H1 (cell line): Measurements from ENCODE around the gene NAXD. TPM values are rescaled to one million over a fixed set of nuclear protein-coding genes. Genes with fewer than 3 reads are reported as not detected.

ENCODE experiments used
- CTCF ChIA-PET: fragments of 300-600 bp; sonication (Branson Sonifier 250); formaldehyde crosslinking; loops from one replicate; lab custom pipeline; 2021; ENCODE audit not compliant: partially characterized antibody; lab: Charles Lee
- POLR2A ChIA-PET: fragments of 300-600 bp; sonication (Branson Sonifier 250); formaldehyde crosslinking; loops from one replicate; lab custom pipeline; 2021; ENCODE audit warnings: inconsistent platforms; ENCODE audit not compliant: partially characterized antibody; lab: Charles Lee
- DNase-seq, 2 experiments: peaks; one replicate each; pipeline versions ENCODE4 v3.0.0 to v3.0.0-alpha.2; 2010 to 2022; ENCODE audit warnings: low spot score in 2 of 2, low read depth in 1 of 2, mixed read lengths in 1 of 2
- FAIRE-seq: peaks from 2 replicates; lab custom pipeline; 2011; peaks lifted over from hg19 to GRCh38; lab: Jason Lieb, UNC
- H2AFZ ChIP-seq: 2 replicates; pipeline ENCODE4 v1.8.1; 2012; ENCODE audit warnings: low read length, inconsistent platforms
- H2AK5ac ChIP-seq: 2 replicates; pipeline ENCODE4 v1.6.1; 2013; ENCODE audit warnings: low read depth, low read length
- H2BK120ac ChIP-seq: replicated peaks from 2 replicates; pipeline ENCODE3; 2013; ENCODE audit warnings: low read depth, low read length, inconsistent platforms
- H2BK12ac ChIP-seq: 2 replicates; pipeline ENCODE4 v1.6.1; 2013; ENCODE audit warnings: low read depth, low read length
- H2BK15ac ChIP-seq: 2 replicates; pipeline ENCODE4 v1.6.1; 2013; ENCODE audit warnings: low read length
- H2BK20ac ChIP-seq: 2 replicates; pipeline ENCODE4 v1.6.1; 2013; ENCODE audit warnings: low read length
- H2BK5ac ChIP-seq: 2 replicates; pipeline ENCODE4 v1.6.1; 2013; ENCODE audit warnings: low read depth, low read length
- H3K14ac ChIP-seq: 2 replicates; pipeline ENCODE4 v1.6.1; 2013; ENCODE audit warnings: inconsistent platforms; ENCODE audit not compliant: insufficient read length
- H3K18ac ChIP-seq: 2 replicates; pipeline ENCODE4 v1.6.1; 2013; ENCODE audit warnings: low read length; ENCODE audit errors: extremely low read depth
- H3K23ac ChIP-seq: 2 replicates; pipeline ENCODE4 v1.6.1; 2013; ENCODE audit warnings: inconsistent platforms; ENCODE audit not compliant: insufficient read length
- H3K23me2 ChIP-seq: 2 replicates; pipeline ENCODE4 v1.6.1; 2013; ENCODE audit warnings: low read depth, low read length
- H3K27ac ChIP-seq: 2 replicates; pipeline ENCODE4 v1.6.1; 2011; ENCODE audit warnings: low read depth, low read length, inconsistent platforms
- H3K27me3 ChIP-seq, 4 experiments: replicated peaks in 1 of 4; 1 replicate in 1 of 4; 2 replicates in 3 of 4; pipeline versions ENCODE4 v1.6.1 to v1.8.1; 2011 to 2013; ENCODE audit warnings: low read length in 3 of 4, mild to moderate bottlenecking in 3 of 4, inconsistent platforms in 2 of 4, mixed read lengths in 2 of 4, moderate library complexity in 1 of 4; ENCODE audit not compliant: control insufficient read depth in 3 of 4, insufficient read depth in 3 of 4; ENCODE audit errors: extremely low read depth in 1 of 4
- H3K36me3 ChIP-seq, 4 experiments: 2 replicates each; pipeline versions ENCODE4 v1.6.1 to v1.8.1; 2011 to 2013; ENCODE audit warnings: mild to moderate bottlenecking in 4 of 4, low read length in 3 of 4, moderate library complexity in 2 of 4, control low read depth in 1 of 4, inconsistent platforms in 1 of 4; ENCODE audit not compliant: insufficient read depth in 4 of 4, control insufficient read depth in 2 of 4
- H3K4ac ChIP-seq: replicated peaks from 2 replicates; pipeline ENCODE3; 2013; ENCODE audit warnings: low read length, low read depth, mixed read lengths, inconsistent platforms; ENCODE audit not compliant: insufficient read length
- H3K4me1 ChIP-seq, 4 experiments: replicated peaks in 1 of 4; 1 replicate in 1 of 4; 2 replicates in 3 of 4; pipeline versions ENCODE4 v1.6.1 to v1.8.1; 2011 to 2013; ENCODE audit warnings: low read length in 3 of 4, inconsistent platforms in 2 of 4, mixed read lengths in 1 of 4; ENCODE audit not compliant: insufficient read depth in 4 of 4, control insufficient read depth in 3 of 4
- H3K4me2 ChIP-seq, 2 experiments: 2 replicates each; pipeline versions ENCODE4 v1.6.1 to v1.8.1; 2011 to 2013; ENCODE audit warnings: low read depth in 2 of 2, low read length in 2 of 2, control low read depth in 1 of 2, inconsistent platforms in 1 of 2, mild to moderate bottlenecking in 1 of 2; ENCODE audit not compliant: insufficient read depth in 1 of 2
- H3K4me3 ChIP-seq, 4 experiments: fragments of 200-600, 300-600 bp in 1 of 4; sonication (generic), shearing (Covaris generic), sonication (Bioruptor Twin) in 1 of 4; 2 replicates each; pipeline versions ENCODE4 v1.5.1 to v1.8.1; 2011 to 2016; ENCODE audit warnings: low read length in 4 of 4, low read depth in 3 of 4, control low read depth in 2 of 4, inconsistent platforms in 2 of 4, mild to moderate bottlenecking in 2 of 4, mixed read lengths in 1 of 4, moderate library complexity in 1 of 4; ENCODE audit not compliant: insufficient read depth in 2 of 4; ENCODE audit errors: extremely low read depth in 1 of 4
- H3K56ac ChIP-seq: replicated peaks from 2 replicates; pipeline ENCODE3; 2013; ENCODE audit warnings: low read depth, mild to moderate bottlenecking, mixed read lengths, low read length, inconsistent platforms; ENCODE audit not compliant: insufficient read length
- H3K79me1 ChIP-seq: 2 replicates; pipeline ENCODE4 v1.6.1; 2013; ENCODE audit warnings: low read depth, low read length, control low read depth
- H3K79me2 ChIP-seq, 2 experiments: 2 replicates each; pipeline versions ENCODE4 v1.6.1 to v1.8.1; 2012 to 2013; ENCODE audit warnings: low read length in 2 of 2, mild to moderate bottlenecking in 2 of 2, inconsistent platforms in 1 of 2; ENCODE audit not compliant: insufficient read depth in 2 of 2, control insufficient read depth in 1 of 2
- H3K9ac ChIP-seq, 4 experiments: replicated peaks in 1 of 4; 1 replicate in 1 of 4; 2 replicates in 3 of 4; pipeline versions ENCODE4 v1.6.1 to v1.8.1; 2011 to 2013; ENCODE audit warnings: low read depth in 3 of 4, low read length in 3 of 4, control low read depth in 2 of 4, mild to moderate bottlenecking in 2 of 4, moderate library complexity in 2 of 4, inconsistent platforms in 1 of 4; ENCODE audit errors: extremely low read depth in 1 of 4
- H3K9me3 ChIP-seq, 2 experiments: 2 replicates each; pipeline versions ENCODE4 v1.6.1 to v1.8.1; 2012 to 2013; ENCODE audit warnings: mild to moderate bottlenecking in 2 of 2, moderate library complexity in 2 of 2, control low read depth in 1 of 2, inconsistent platforms in 1 of 2, low read depth in 1 of 2, low read length in 1 of 2, mixed read lengths in 1 of 2; ENCODE audit not compliant: insufficient read depth in 2 of 2
- H4K20me1 ChIP-seq, 2 experiments: replicated peaks in 1 of 2; 2 replicates each; pipeline versions ENCODE3 to v1.8.1; 2011 to 2013; ENCODE audit warnings: inconsistent platforms in 2 of 2, low read length in 2 of 2, mild to moderate bottlenecking in 1 of 2; ENCODE audit not compliant: insufficient read depth in 2 of 2, control insufficient read depth in 1 of 2
- H4K5ac ChIP-seq: 2 replicates; pipeline ENCODE4 v1.6.1; 2013; ENCODE audit warnings: low read length, low read depth, mixed read lengths, inconsistent platforms; ENCODE audit not compliant: insufficient read length
- H4K8ac ChIP-seq: 2 replicates; pipeline ENCODE4 v1.8.0; 2013; ENCODE audit warnings: mild to moderate bottlenecking, moderate library complexity, low read length, inconsistent platforms; ENCODE audit not compliant: insufficient read depth; ENCODE audit errors: extremely low read depth
- H4K91ac ChIP-seq: replicated peaks from 2 replicates; pipeline ENCODE3; 2013; ENCODE audit warnings: low read length, mixed read lengths, inconsistent platforms; ENCODE audit not compliant: insufficient read length
- BRCA1 ChIP-seq: IDR thresholded peaks from 2 replicates; pipeline ENCODE4 v1.6.1; 2012; ENCODE audit warnings: low read depth, low read length, improper control_type of control experiment
- WGBS, 2 experiments: shearing (Covaris generic) in 1 of 2; methylation state at CpG; one replicate each; pipeline versions ENCODE4 v1.1.6 to v1.1.7; 2013 to 2015; ENCODE audit warnings: low lambda C conversion rate in 2 of 2, mixed read lengths in 2 of 2, inconsistent platforms in 1 of 2, low coverage in 1 of 2, missing lambda C conversion rate in 1 of 2; ENCODE audit not compliant: insufficient replicate concordance in 2 of 2, insufficient coverage in 1 of 2, insufficient read length in 1 of 2; ENCODE audit errors: extremely low coverage in 1 of 2, missing lambda C conversion rate in 1 of 2; 5-methylcytosine and 5-hydroxymethylcytosine counted together
- polyA plus RNA-seq, 7 experiments: library from polyadenylated mRNA; depleted of rRNA in 3 of 7; stranded (reverse) in 5 of 7; unstranded in 2 of 7; fragments of >200 nt in 5 of 7; fragments of 200-250 nt in 2 of 7; gene quantifications; 1 replicate in 5 of 7; 2 replicates in 1 of 7; 4 replicates in 1 of 7; pipeline versions ENCODE4 v1.2.1 to v1.2.3, GENCODE V29; 2011 to 2013; ENCODE audit warnings: missing spikeins in 2 of 7, mixed read lengths in 2 of 7
- total RNA-seq: library from RNA; stranded (reverse); fragmentation: NEBNext Ultra II Directional; extraction: Animal tissue kit (Norgen Biotek cat#: 25700); gene quantifications from 2 replicates; pipeline ENCODE4 v1.2.1, GENCODE V29; 2021

Gene NAXD
- total and polyA plus RNA-seq, 2 of the 8 experiments (the other 6 are each of a cell fraction or from before 2014, with no cell fraction given), result 25.4 to 35.5 TPM

DNA sequence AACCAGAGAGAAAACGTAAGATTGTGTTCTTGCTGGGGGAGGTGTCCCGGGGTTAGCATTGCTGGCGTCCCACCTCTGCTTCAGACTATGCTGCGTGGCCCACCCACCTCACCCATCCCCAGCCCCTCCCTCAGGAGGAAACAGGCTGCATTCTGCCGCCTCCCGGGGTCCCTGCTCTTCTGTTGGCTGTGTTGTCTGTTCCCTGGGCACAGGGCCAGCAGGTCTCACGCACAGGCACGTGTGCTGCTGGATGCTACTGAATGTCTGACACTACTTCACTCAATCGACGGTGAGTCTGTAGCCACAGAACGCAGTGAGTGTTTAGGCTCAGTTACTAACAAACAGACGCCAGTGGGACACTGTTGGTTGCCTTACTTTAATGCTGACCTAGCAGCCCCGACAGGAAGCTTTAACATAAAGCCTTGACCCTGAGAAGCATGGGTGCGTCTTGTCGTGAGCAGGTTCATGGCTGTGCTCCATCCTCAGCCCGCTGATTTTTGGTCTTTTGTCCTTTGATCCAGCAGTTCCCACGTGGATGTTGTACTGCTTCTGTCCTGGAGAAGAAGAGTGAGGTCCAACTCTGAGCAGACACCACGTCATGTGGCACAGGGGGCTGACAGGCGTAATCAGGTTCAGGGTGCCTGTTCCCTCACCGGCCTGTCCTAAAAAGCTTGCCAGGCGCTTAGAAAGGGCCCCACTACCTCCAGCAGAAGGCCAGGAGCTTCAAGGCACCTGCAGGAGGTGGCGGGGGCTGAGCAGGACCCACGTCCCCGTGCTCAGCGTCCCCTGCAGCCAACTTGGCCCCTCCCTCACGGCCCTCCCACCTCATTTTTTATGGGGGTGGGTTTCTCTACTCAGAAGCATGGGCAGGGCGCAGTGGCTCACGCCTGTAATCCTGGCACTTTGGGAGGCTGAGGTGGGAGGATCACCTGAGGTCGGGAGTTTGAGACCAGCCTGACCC is 26.0 kb downstream of the NAXD start:
- Histone ChIP-seq H3K27ac (no peak overlapping the region), H3K4me1 (peaks cover 0 to 11% (median 7%) of the 10 kb centered on the region in 4 experiments; a peak in 5 of 7 replicates), H3K36me3 (peaks cover 4 to 39% (median 28%) of the 10 kb centered on the region in 4 experiments; a peak in 7 of 8 replicates), H3K23ac (no peak overlapping the region), H2AFZ (no peak overlapping the region), H3K79me2 (no peaks in the 10 kb centered on the region), H4K91ac (no peak overlapping the region), H4K20me1 (peaks cover 11 to 21% of the 10 kb centered on the region in 2 experiments), H4K5ac (no peak overlapping the region), H3K18ac (no peak overlapping the region), H2BK120ac (no peak overlapping the region), H2BK5ac (no peak overlapping the region), H3K9ac (no peak overlapping the region), H3K56ac (no peak overlapping the region), H3K4ac (no peak overlapping the region), H2BK20ac (no peak overlapping the region), H3K4me2 (no peak overlapping the region), H3K14ac (no peak overlapping the region), H4K8ac (no peak overlapping the region), H3K79me1 (no peaks in the 10 kb centered on the region; the same call in 1 of the 2 replicates), H2AK5ac (no peak overlapping the region), H3K4me3 (no peak overlapping the region), H3K27me3 (no peaks in the 10 kb centered on the region), H2BK15ac (no peak overlapping the region), H2BK12ac (no peak overlapping the region), H3K23me2 (no peaks in the 10 kb centered on the region), H3K9me3 (no peaks in the 10 kb centered on the region)
- FAIRE-seq (no peak), DNase-seq (no peak)
- POLR2A ChIA-PET, result interaction anchor here (0.7 to 0.9 kb wide), 2 partner anchors 26 to 112 kb away, joined by 3 read pairs; partner anchors contain the start of gene NAXD
- WGBS, 2 experiments, result 91% methylated on average over 29 of the region's 29 CpGs; no CpG with 5 or more reads in 1 of the 2 experiments
- CTCF ChIA-PET, result interaction anchor here (0.9 to 4.1 kb wide), 6 partner anchors 9 to 153 kb away, joined by 3 to 18 read pairs (median 4); no protein-coding TSS in a partner anchor
- no peak for TF ChIP-seq BRCA1
